DND-41 (cell line): ENCODE data around the gene PDE1A.

Experiments used
- ATAC-seq: fragments of 200-7000 bp; cut with Tn5 transposase; 3 replicates; pipeline ENCODE4 v1.9.1; 2021; ENCODE audit warnings: low read depth; ENCODE audit not compliant: insufficient read depth
- DNase-seq: peaks from one replicate; pipeline ENCODE4 v3.0.0-alpha.2; 2020
- H2AFZ ChIP-seq: 2 replicates; pipeline ENCODE4 v1.6.0; 2012; ENCODE audit warnings: low read depth, low read length
- H3K27ac ChIP-seq: 2 replicates; pipeline ENCODE4 v1.5.1; 2012; ENCODE audit warnings: low read length, inconsistent platforms
- H3K27me3 ChIP-seq: fragments of 200-600 bp; sonication (generic); 2 replicates; pipeline ENCODE4 v1.6.0; 2012; ENCODE audit warnings: low read length, mild to moderate bottlenecking, inconsistent platforms; ENCODE audit not compliant: insufficient read depth, poor library complexity
- H3K36me3 ChIP-seq: 2 replicates; pipeline ENCODE4 v1.5.1; 2012; ENCODE audit warnings: low read length, inconsistent platforms; ENCODE audit not compliant: insufficient read depth
- H3K4me1 ChIP-seq: 2 replicates; pipeline ENCODE4 v1.5.1; 2012; ENCODE audit warnings: mild to moderate bottlenecking, low read length; ENCODE audit not compliant: insufficient read depth
- H3K4me2 ChIP-seq: 2 replicates; pipeline ENCODE4 v1.6.0; 2012; ENCODE audit warnings: mild to moderate bottlenecking, moderate library complexity, low read length, inconsistent platforms; ENCODE audit not compliant: insufficient read depth
- H3K4me3 ChIP-seq, 2 experiments: fragments of 200-600 bp in 1 of 2; shearing (Covaris generic) in 1 of 2; 2 replicates each; pipeline ENCODE4 v1.5.1; 2012 to 2016; ENCODE audit warnings: inconsistent platforms in 2 of 2, low read length in 2 of 2, mild to moderate bottlenecking in 2 of 2, low read depth in 1 of 2, moderate library complexity in 1 of 2
- H3K79me2 ChIP-seq: 2 replicates; pipeline ENCODE4 v1.6.0; 2012; ENCODE audit warnings: low read length, inconsistent platforms; ENCODE audit not compliant: insufficient read depth
- H3K9ac ChIP-seq: 2 replicates; pipeline ENCODE4 v1.6.0; 2012; ENCODE audit warnings: low read depth, mild to moderate bottlenecking, inconsistent platforms, low read length, moderate library complexity
- H3K9me3 ChIP-seq: 2 replicates; pipeline ENCODE4 v1.5.1; 2012; ENCODE audit warnings: low read length, moderate library complexity, mild to moderate bottlenecking, inconsistent platforms; ENCODE audit not compliant: insufficient read depth, severe bottlenecking
- H4K20me1 ChIP-seq: 2 replicates; pipeline ENCODE4 v1.6.0; 2012; ENCODE audit warnings: low read length; ENCODE audit not compliant: insufficient read depth
- CTCF ChIP-seq: IDR thresholded peaks from 2 replicates; pipeline ENCODE4 v1.5.1; 2012; ENCODE audit warnings: borderline replicate concordance, low read length, moderate library complexity, mild to moderate bottlenecking; ENCODE audit not compliant: poor library complexity, severe bottlenecking; ENCODE audit errors: extremely low read depth
- EZH2 ChIP-seq: IDR thresholded peaks from 3 replicates; pipeline ENCODE4 v1.6.1; 2012; ENCODE audit warnings: borderline replicate concordance, low read depth, mild to moderate bottlenecking, moderate library complexity, low read length, inconsistent platforms; ENCODE audit not compliant: severe bottlenecking

Gene PDE1A

GRCh38 chr2:182220335-182220734, 206.5 kb downstream of the PDE1A start:
- H3K27ac ChIP-seq: no peak overlapping the region
- H3K79me2 ChIP-seq: no peaks in the 10 kb centered on the region
- DNase-seq (no peak), ATAC-seq (no peak)
- H2AFZ ChIP-seq: no peak overlapping the region
- no peaks in the 10 kb centered on the region for H3K4me1 ChIP-seq
- H4K20me1 ChIP-seq: no peaks in the 10 kb centered on the region
- H3K9ac ChIP-seq: no peak overlapping the region
- no peak overlapping the region for H3K4me3 ChIP-seq
- peaks cover 7% of the 10 kb centered on the region for H3K27me3 ChIP-seq
- H3K4me2 ChIP-seq: no peak overlapping the region
- no peaks in the 10 kb centered on the region for H3K36me3 ChIP-seq
- no peaks in the 10 kb centered on the region for H3K9me3 ChIP-seq
- TF ChIP-seq CTCF (no peak), EZH2 (no peak)

- H3K4me3 ChIP-seq: no peak overlapping the region
- no peak for TF ChIP-seq CTCF
- no peak for TF ChIP-seq EZH2
- no peaks in the 10 kb centered on the region for H4K20me1 ChIP-seq
- no peaks in the 10 kb centered on the region for H3K27me3 ChIP-seq
- H2AFZ ChIP-seq: no peak overlapping the region
- H3K9ac ChIP-seq: no peak overlapping the region
- H3K4me1 ChIP-seq: no peaks in the 10 kb centered on the region
- no peak overlapping the region for H3K27ac ChIP-seq
- ATAC-seq (no peak), DNase-seq (no peak)
- no peaks in the 10 kb centered on the region for H3K9me3 ChIP-seq
- no peak overlapping the region for H3K4me2 ChIP-seq
- no peaks in the 10 kb centered on the region for H3K36me3 ChIP-seq
- H3K79me2 ChIP-seq: no peaks in the 10 kb centered on the region
These were observed 216.2 kb downstream of the PDE1A start for GRCh38 chr2:182210669-182211068.

GRCh38 chr2:182208421-182208820, 218.4 kb downstream of the PDE1A start:
- Histone ChIP-seq H3K4me2 (no peak overlapping the region), H3K4me3 (no peak overlapping the region), H3K36me3 (no peaks in the 10 kb centered on the region), H2AFZ (no peak overlapping the region), H3K9me3 (no peaks in the 10 kb centered on the region), H4K20me1 (no peaks in the 10 kb centered on the region), H3K27ac (no peak overlapping the region), H3K4me1 (no peaks in the 10 kb centered on the region), H3K27me3 (no peaks in the 10 kb centered on the region), H3K79me2 (no peaks in the 10 kb centered on the region), H3K9ac (no peak overlapping the region)
- no peak for TF ChIP-seq EZH2
- TF ChIP-seq CTCF: no peak
- DNase-seq (no peak), ATAC-seq (no peak)

GRCh38 chr2:182207049-182207746, 219.6 kb downstream of the PDE1A start:
- no peaks in the 10 kb centered on the region for H3K9me3 ChIP-seq
- no peaks in the 10 kb centered on the region for H3K27me3 ChIP-seq
- H3K36me3 ChIP-seq: no peaks in the 10 kb centered on the region
- TF ChIP-seq EZH2 (no peak), CTCF (no peak)
- H3K9ac ChIP-seq: no peak overlapping the region
- no peak overlapping the region for H2AFZ ChIP-seq
- no peak overlapping the region for H3K4me3 ChIP-seq
- ATAC-seq (no peak), DNase-seq (no peak)
- H3K79me2 ChIP-seq: no peaks in the 10 kb centered on the region
- no peaks in the 10 kb centered on the region for H4K20me1 ChIP-seq
- no peaks in the 10 kb centered on the region for H3K4me1 ChIP-seq
- H3K27ac ChIP-seq: no peak overlapping the region
- H3K4me2 ChIP-seq: no peak overlapping the region
